ENCODE data around the gene COL1A2.

The COL1A2 gene

DNA sequence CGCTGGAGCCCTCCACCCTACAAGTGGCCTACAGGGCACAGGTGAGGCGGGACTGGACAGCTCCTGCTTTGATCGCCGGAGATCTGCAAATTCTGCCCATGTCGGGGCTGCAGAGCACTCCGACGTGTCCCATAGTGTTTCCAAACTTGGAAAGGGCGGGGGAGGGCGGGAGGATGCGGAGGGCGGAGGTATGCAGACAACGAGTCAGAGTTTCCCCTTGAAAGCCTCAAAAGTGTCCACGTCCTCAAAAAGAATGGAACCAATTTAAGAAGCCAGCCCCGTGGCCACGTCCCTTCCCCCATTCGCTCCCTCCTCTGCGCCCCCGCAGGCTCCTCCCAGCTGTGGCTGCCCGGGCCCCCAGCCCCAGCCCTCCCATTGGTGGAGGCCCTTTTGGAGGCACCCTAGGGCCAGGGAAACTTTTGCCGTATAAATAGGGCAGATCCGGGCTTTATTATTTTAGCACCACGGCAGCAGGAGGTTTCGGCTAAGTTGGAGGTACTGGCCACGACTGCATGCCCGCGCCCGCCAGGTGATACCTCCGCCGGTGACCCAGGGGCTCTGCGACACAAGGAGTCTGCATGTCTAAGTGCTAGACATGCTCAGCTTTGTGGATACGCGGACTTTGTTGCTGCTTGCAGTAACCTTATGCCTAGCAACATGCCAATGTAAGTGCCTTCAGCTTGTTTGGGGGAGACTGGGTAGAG is at the start of gene COL1A2:
Gene COL1A2 (plus strand): TSS at position 459 of the 704 bp plus-strand sequence. CDS start 137 bp downstream, at position 596.
- H4K20me1 ChIP-seq (ENCODE audit: insufficient read depth, low read length): no peaks in the 10 kb centered on the region
- H3K27me3 ChIP-seq (ENCODE audit: insufficient read depth, low read length, poor library complexity): peaks cover 10% of the 10 kb centered on the region
- H3K9me3 ChIP-seq (ENCODE audit: insufficient read depth, low read length, severe bottlenecking): no peaks in the 10 kb centered on the region
- H3K27ac ChIP-seq (ENCODE audit: low read length): no peak within 1 kb of the TSS
- no peaks in the 10 kb centered on the region for H3K79me2 ChIP-seq (ENCODE audit: insufficient read depth, low read length)
- no peak within 1 kb of the TSS for H2AFZ ChIP-seq (ENCODE audit: low read depth, low read length)
- no peak within 1 kb of the TSS for H3K9ac ChIP-seq (ENCODE audit: low read depth, low read length)
- no peaks in the 10 kb centered on the region for H3K4me1 ChIP-seq (ENCODE audit: insufficient read depth, low read length)
- no peaks in the 10 kb centered on the region for H3K36me3 ChIP-seq (ENCODE audit: insufficient read depth, low read length)
- no peak within 1 kb of the TSS for H3K4me2 ChIP-seq (ENCODE audit: insufficient read depth, low read length)
- no peak for DNase-seq
- ATAC-seq (ENCODE audit: insufficient read depth, low read depth): no peak
- no peak within 1 kb of the TSS for H3K4me3 ChIP-seq (ENCODE audit: low read depth in 1 of 2, low read length in 2 of 2)
- TF ChIP-seq, protein P1, sequence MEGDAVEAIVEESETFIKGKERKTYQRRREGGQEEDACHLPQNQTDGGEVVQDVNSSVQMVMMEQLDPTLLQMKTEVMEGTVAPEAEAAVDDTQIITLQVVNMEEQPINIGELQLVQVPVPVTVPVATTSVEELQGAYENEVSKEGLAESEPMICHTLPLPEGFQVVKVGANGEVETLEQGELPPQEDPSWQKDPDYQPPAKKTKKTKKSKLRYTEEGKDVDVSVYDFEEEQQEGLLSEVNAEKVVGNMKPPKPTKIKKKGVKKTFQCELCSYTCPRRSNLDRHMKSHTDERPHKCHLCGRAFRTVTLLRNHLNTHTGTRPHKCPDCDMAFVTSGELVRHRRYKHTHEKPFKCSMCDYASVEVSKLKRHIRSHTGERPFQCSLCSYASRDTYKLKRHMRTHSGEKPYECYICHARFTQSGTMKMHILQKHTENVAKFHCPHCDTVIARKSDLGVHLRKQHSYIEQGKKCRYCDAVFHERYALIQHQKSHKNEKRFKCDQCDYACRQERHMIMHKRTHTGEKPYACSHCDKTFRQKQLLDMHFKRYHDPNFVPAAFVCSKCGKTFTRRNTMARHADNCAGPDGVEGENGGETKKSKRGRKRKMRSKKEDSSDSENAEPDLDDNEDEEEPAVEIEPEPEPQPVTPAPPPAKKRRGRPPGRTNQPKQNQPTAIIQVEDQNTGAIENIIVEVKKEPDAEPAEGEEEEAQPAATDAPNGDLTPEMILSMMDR (IDR thresholded peaks at IDR 0.05; ENCODE audit: borderline replicate concordance, extremely low read depth, low read length, poor library complexity, severe bottlenecking): no peak
- no peak for TF ChIP-seq EZH2 (IDR thresholded peaks at IDR 0.05; ENCODE audit: borderline replicate concordance, low read depth, low read length, severe bottlenecking)

GRCh38 chr7:94345907-94346306 is 48.8 kb upstream of the COL1A2 start:
- no peak overlapping the region for H3K4me3 ChIP-seq (ENCODE audit: low read depth in 1 of 2, low read length in 2 of 2)
- no peak overlapping the region for H2AFZ ChIP-seq (ENCODE audit: low read depth, low read length)
- peaks cover 2% of the 10 kb centered on the region for H3K27me3 ChIP-seq (ENCODE audit: insufficient read depth, low read length, poor library complexity)
- no peaks in the 10 kb centered on the region for H3K4me1 ChIP-seq (ENCODE audit: insufficient read depth, low read length)
- no peak for DNase-seq
- ATAC-seq (ENCODE audit: insufficient read depth, low read depth): no peak
- no peak overlapping the region for H3K27ac ChIP-seq (ENCODE audit: low read length)
- no peak overlapping the region for H3K9ac ChIP-seq (ENCODE audit: low read depth, low read length)
- H3K79me2 ChIP-seq (ENCODE audit: insufficient read depth, low read length): no peaks in the 10 kb centered on the region
- H3K4me2 ChIP-seq (ENCODE audit: insufficient read depth, low read length): no peak overlapping the region
- no peaks in the 10 kb centered on the region for H4K20me1 ChIP-seq (ENCODE audit: insufficient read depth, low read length)
- no peaks in the 10 kb centered on the region for H3K9me3 ChIP-seq (ENCODE audit: insufficient read depth, low read length, severe bottlenecking)
- H3K36me3 ChIP-seq (ENCODE audit: insufficient read depth, low read length): no peaks in the 10 kb centered on the region
- TF ChIP-seq EZH2 (IDR thresholded peaks at IDR 0.05; ENCODE audit: borderline replicate concordance, low read depth, low read length, severe bottlenecking): no peak
- TF ChIP-seq, protein P1 (IDR thresholded peaks at IDR 0.05; ENCODE audit: borderline replicate concordance, extremely low read depth, low read length, poor library complexity, severe bottlenecking): no peak

DNA sequence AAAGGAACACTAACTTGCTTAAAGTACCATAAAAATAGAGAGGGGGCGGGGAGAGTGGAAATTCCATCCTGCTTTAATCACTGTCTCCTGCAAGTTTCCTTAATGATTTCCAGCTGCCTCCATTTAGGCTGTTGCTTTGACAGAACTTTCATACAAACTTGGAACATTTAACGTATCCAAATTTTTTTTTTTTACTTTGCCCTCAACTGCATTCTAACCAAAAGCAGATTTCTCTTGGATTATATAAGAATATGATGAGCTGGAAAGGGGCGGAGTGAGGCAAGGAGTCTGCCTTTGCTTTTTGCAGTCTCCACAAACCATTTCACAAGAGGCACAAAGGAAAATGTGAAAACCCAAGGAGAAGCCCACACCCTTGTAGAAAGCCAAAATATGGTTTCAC is 46.6 kb upstream of the COL1A2 start:
- no peak for ATAC-seq (ENCODE audit: insufficient read depth, low read depth)
- Histone ChIP-seq H3K4me1 (ENCODE audit: insufficient read depth, low read length) (no peaks in the 10 kb centered on the region), H2AFZ (ENCODE audit: low read depth, low read length) (no peak overlapping the region), H4K20me1 (ENCODE audit: insufficient read depth, low read length) (no peaks in the 10 kb centered on the region), H3K36me3 (ENCODE audit: insufficient read depth, low read length) (no peaks in the 10 kb centered on the region), H3K4me3 (ENCODE audit: low read depth in 1 of 2, low read length in 2 of 2) (no peak overlapping the region), H3K79me2 (ENCODE audit: insufficient read depth, low read length) (no peaks in the 10 kb centered on the region), H3K9ac (ENCODE audit: low read depth, low read length) (no peak overlapping the region), H3K27ac (ENCODE audit: low read length) (no peak overlapping the region), H3K4me2 (ENCODE audit: insufficient read depth, low read length) (no peak overlapping the region), H3K9me3 (ENCODE audit: insufficient read depth, low read length, severe bottlenecking) (no peaks in the 10 kb centered on the region), H3K27me3 (ENCODE audit: insufficient read depth, low read length, poor library complexity) (peaks cover 2% of the 10 kb centered on the region)
- TF ChIP-seq, protein P1 (IDR thresholded peaks at IDR 0.05; ENCODE audit: borderline replicate concordance, extremely low read depth, low read length, poor library complexity, severe bottlenecking): no peak
- TF ChIP-seq EZH2 (IDR thresholded peaks at IDR 0.05; ENCODE audit: borderline replicate concordance, low read depth, low read length, severe bottlenecking): no peak
- no peak for DNase-seq
